SK-N-MC (cell line): ENCODE results near the gene RAD23A.

Source experiments
- EZH2 ChIP-seq: fragments of 200-600 bp; sonication (generic); IDR thresholded peaks from one replicate; pipeline ENCODE4 v1.6.1; 2017; ENCODE audit warnings: antibody characterized with exemption
- FOXP2 ChIP-seq: optimal IDR thresholded peaks from 2 replicates; pipeline ENCODE3; 2011; ENCODE audit warnings: mild to moderate bottlenecking, moderate library complexity; ENCODE audit not compliant: insufficient read depth; ENCODE audit errors: extremely low read length, control extremely low read depth
- POLR2AphosphoS5 ChIP-seq: IDR thresholded peaks from 2 replicates; pipeline ENCODE4 v1.6.1; 2012; ENCODE audit warnings: mild to moderate bottlenecking, low read depth, low read length, borderline replicate concordance

GRCh38 chr19:12953799-12954611 is 8.3 kb downstream of the RAD23A start:
- no peak for TF ChIP-seq EZH2
- no peak; the same call in none of the 2 replicates for TF ChIP-seq POLR2AphosphoS5
- TF ChIP-seq FOXP2: no peak
